ENCODE data around the gene NKX6-2. TPM values are rescaled to one million over a fixed set of nuclear protein-coding genes. Genes with fewer than 3 reads are reported as not detected.

Gene NKX6-2
- total and polyA plus RNA-seq, 2 of the 8 experiments (the other 6 are each of a cell fraction or from before 2014, with no cell fraction given), result 0.06 TPM; not detected in 1

- no peak overlapping the region for H3K4ac ChIP-seq (replicated peaks; ENCODE audit: insufficient read length, low read depth, low read length)
- no peaks in the 10 kb centered on the region for H3K27me3 ChIP-seq (replicated peaks in 1 of 4; ENCODE audit: control insufficient read depth in 3 of 4, extremely low read depth in 1 of 4, insufficient read depth in 3 of 4, low read length in 3 of 4)
- no peak overlapping the region for H3K4me2 ChIP-seq (ENCODE audit: insufficient read depth in 1 of 2, low read depth in 2 of 2, low read length in 2 of 2)
- H4K20me1 ChIP-seq (replicated peaks in 1 of 2; ENCODE audit: control insufficient read depth in 1 of 2, insufficient read depth in 2 of 2, low read length in 2 of 2), result no peaks in the 10 kb centered on the region
- no peak overlapping the region for H2BK5ac ChIP-seq (ENCODE audit: low read depth, low read length)
- no peak overlapping the region for H2AFZ ChIP-seq (ENCODE audit: low read length)
- DNase-seq (ENCODE audit: low read depth in 1 of 2, low spot score in 2 of 2) (no peak), FAIRE-seq (no peak)
- no peak overlapping the region for H3K14ac ChIP-seq (ENCODE audit: insufficient read length)
- whole genome bisulfite sequencing, 2 experiments (ENCODE audit: extremely low coverage in 1 of 2, insufficient coverage in 1 of 2, insufficient read length in 1 of 2, insufficient replicate concordance in 2 of 2, low coverage in 1 of 2, low lambda C conversion rate in 2 of 2, missing lambda C conversion rate in 1 of 2), result 89% methylated on average over 20 of the region's 20 CpGs; no CpG with 5 or more reads in 1 of the 2 experiments
- ChIA-PET POLR2A (ENCODE audit: partially characterized antibody) (no interaction called here), CTCF (ENCODE audit: partially characterized antibody) (interaction anchor here (0.6 kb wide), 1 partner anchor 176 kb away, joined by 5 read pairs; no protein-coding TSS in a partner anchor)
- no peak overlapping the region for H2AK5ac ChIP-seq (ENCODE audit: low read depth, low read length)
- no peak overlapping the region for H3K9ac ChIP-seq (replicated peaks in 1 of 4; ENCODE audit: extremely low read depth in 1 of 4, low read depth in 3 of 4, low read length in 3 of 4)
- no peak overlapping the region for H2BK15ac ChIP-seq (ENCODE audit: low read length)
- TF ChIP-seq EGR1 (IDR thresholded peaks at IDR 0.05; ENCODE audit: borderline replicate concordance, low read depth, low read length) (no peak), SIRT6 (IDR thresholded peaks at IDR 0.05; ENCODE audit: low read length) (no peak)
- no peaks in the 10 kb centered on the region for H3K79me2 ChIP-seq (ENCODE audit: control insufficient read depth in 1 of 2, insufficient read depth in 2 of 2, low read length in 2 of 2)
- no peaks in the 10 kb centered on the region; the same call in 1 of the 2 replicates for H3K79me1 ChIP-seq (ENCODE audit: low read depth, low read length)
- no peak overlapping the region for H2BK120ac ChIP-seq (replicated peaks; ENCODE audit: low read depth, low read length)
- no peak overlapping the region for H3K18ac ChIP-seq (ENCODE audit: extremely low read depth, low read length)
- no peak overlapping the region for H3K4me3 ChIP-seq (ENCODE audit: extremely low read depth in 1 of 4, insufficient read depth in 2 of 4, low read depth in 3 of 4, low read length in 4 of 4)
- H2BK12ac ChIP-seq (ENCODE audit: low read depth, low read length), result no peak overlapping the region
- H3K9me3 ChIP-seq (ENCODE audit: insufficient read depth in 2 of 2, low read depth in 1 of 2, low read length in 1 of 2), result peaks cover 17 to 37% of the 10 kb centered on the region in 2 experiments
- H3K56ac ChIP-seq (replicated peaks; ENCODE audit: insufficient read length, low read depth, low read length), result no peak overlapping the region
- no peak overlapping the region for H4K91ac ChIP-seq (replicated peaks; ENCODE audit: insufficient read length, low read length)
- no peaks in the 10 kb centered on the region; the same call in 1 of the 2 replicates for H3K23me2 ChIP-seq (ENCODE audit: low read depth, low read length)
- no peaks in the 10 kb centered on the region for H3K4me1 ChIP-seq (replicated peaks in 1 of 4; ENCODE audit: control insufficient read depth in 3 of 4, insufficient read depth in 4 of 4, low read length in 3 of 4)
- H3K36me3 ChIP-seq (ENCODE audit: control insufficient read depth in 2 of 4, insufficient read depth in 4 of 4, low read length in 3 of 4), result no peaks in the 10 kb centered on the region; a peak in 1 of 8 replicates
- H2BK20ac ChIP-seq (ENCODE audit: low read length), result no peak overlapping the region
- no peak overlapping the region for H4K8ac ChIP-seq (ENCODE audit: extremely low read depth, insufficient read depth, low read length)
- no peak overlapping the region for H3K27ac ChIP-seq (ENCODE audit: low read depth, low read length)
- no peak overlapping the region for H3K23ac ChIP-seq (ENCODE audit: insufficient read length)
- H4K5ac ChIP-seq (ENCODE audit: insufficient read length, low read depth, low read length), result no peak overlapping the region
These were observed 42.7 kb upstream of the NKX6-2 start for GRCh38 chr10:132828681-132829080.

All from H1 (cell line).